H1 (cell line): Measurements from ENCODE around the gene KPNA1. TPM values are rescaled to one million over a fixed set of nuclear protein-coding genes. Genes with fewer than 3 reads are reported as not detected.

Source experiments
- CTCF ChIA-PET: fragments of 300-600 bp; sonication (Branson Sonifier 250); formaldehyde crosslinking; loops from one replicate; lab custom pipeline; 2021; ENCODE audit not compliant: partially characterized antibody; lab: Charles Lee
- POLR2A ChIA-PET: fragments of 300-600 bp; sonication (Branson Sonifier 250); formaldehyde crosslinking; loops from one replicate; lab custom pipeline; 2021; ENCODE audit warnings: inconsistent platforms; ENCODE audit not compliant: partially characterized antibody; lab: Charles Lee
- DNase-seq, 2 experiments: peaks; one replicate each; pipeline versions ENCODE4 v3.0.0 to v3.0.0-alpha.2; 2010 to 2022; ENCODE audit warnings: low spot score in 2 of 2, low read depth in 1 of 2, mixed read lengths in 1 of 2
- FAIRE-seq: peaks from 2 replicates; lab custom pipeline; 2011; peaks lifted over from hg19 to GRCh38; lab: Jason Lieb, UNC
- H2AFZ ChIP-seq: 2 replicates; pipeline ENCODE4 v1.8.1; 2012; ENCODE audit warnings: low read length, inconsistent platforms
- H2AK5ac ChIP-seq: 2 replicates; pipeline ENCODE4 v1.6.1; 2013; ENCODE audit warnings: low read depth, low read length
- H2BK120ac ChIP-seq: replicated peaks from 2 replicates; pipeline ENCODE3; 2013; ENCODE audit warnings: low read depth, low read length, inconsistent platforms
- H2BK12ac ChIP-seq: 2 replicates; pipeline ENCODE4 v1.6.1; 2013; ENCODE audit warnings: low read depth, low read length
- H2BK15ac ChIP-seq: 2 replicates; pipeline ENCODE4 v1.6.1; 2013; ENCODE audit warnings: low read length
- H2BK20ac ChIP-seq: 2 replicates; pipeline ENCODE4 v1.6.1; 2013; ENCODE audit warnings: low read length
- H2BK5ac ChIP-seq: 2 replicates; pipeline ENCODE4 v1.6.1; 2013; ENCODE audit warnings: low read depth, low read length
- H3K14ac ChIP-seq: 2 replicates; pipeline ENCODE4 v1.6.1; 2013; ENCODE audit warnings: inconsistent platforms; ENCODE audit not compliant: insufficient read length
- H3K18ac ChIP-seq: 2 replicates; pipeline ENCODE4 v1.6.1; 2013; ENCODE audit warnings: low read length; ENCODE audit errors: extremely low read depth
- H3K23ac ChIP-seq: 2 replicates; pipeline ENCODE4 v1.6.1; 2013; ENCODE audit warnings: inconsistent platforms; ENCODE audit not compliant: insufficient read length
- H3K23me2 ChIP-seq: 2 replicates; pipeline ENCODE4 v1.6.1; 2013; ENCODE audit warnings: low read depth, low read length
- H3K27ac ChIP-seq: 2 replicates; pipeline ENCODE4 v1.6.1; 2011; ENCODE audit warnings: low read depth, low read length, inconsistent platforms
- H3K27me3 ChIP-seq, 4 experiments: replicated peaks in 1 of 4; 1 replicate in 1 of 4; 2 replicates in 3 of 4; pipeline versions ENCODE4 v1.6.1 to v1.8.1; 2011 to 2013; ENCODE audit warnings: low read length in 3 of 4, mild to moderate bottlenecking in 3 of 4, inconsistent platforms in 2 of 4, mixed read lengths in 2 of 4, moderate library complexity in 1 of 4; ENCODE audit not compliant: control insufficient read depth in 3 of 4, insufficient read depth in 3 of 4; ENCODE audit errors: extremely low read depth in 1 of 4
- H3K36me3 ChIP-seq, 4 experiments: 2 replicates each; pipeline versions ENCODE4 v1.6.1 to v1.8.1; 2011 to 2013; ENCODE audit warnings: mild to moderate bottlenecking in 4 of 4, low read length in 3 of 4, moderate library complexity in 2 of 4, control low read depth in 1 of 4, inconsistent platforms in 1 of 4; ENCODE audit not compliant: insufficient read depth in 4 of 4, control insufficient read depth in 2 of 4
- H3K4ac ChIP-seq: replicated peaks from 2 replicates; pipeline ENCODE3; 2013; ENCODE audit warnings: low read length, low read depth, mixed read lengths, inconsistent platforms; ENCODE audit not compliant: insufficient read length
- H3K4me1 ChIP-seq, 4 experiments: replicated peaks in 1 of 4; 1 replicate in 1 of 4; 2 replicates in 3 of 4; pipeline versions ENCODE4 v1.6.1 to v1.8.1; 2011 to 2013; ENCODE audit warnings: low read length in 3 of 4, inconsistent platforms in 2 of 4, mixed read lengths in 1 of 4; ENCODE audit not compliant: insufficient read depth in 4 of 4, control insufficient read depth in 3 of 4
- H3K4me2 ChIP-seq, 2 experiments: 2 replicates each; pipeline versions ENCODE4 v1.6.1 to v1.8.1; 2011 to 2013; ENCODE audit warnings: low read depth in 2 of 2, low read length in 2 of 2, control low read depth in 1 of 2, inconsistent platforms in 1 of 2, mild to moderate bottlenecking in 1 of 2; ENCODE audit not compliant: insufficient read depth in 1 of 2
- H3K4me3 ChIP-seq, 4 experiments: fragments of 200-600, 300-600 bp in 1 of 4; sonication (generic), shearing (Covaris generic), sonication (Bioruptor Twin) in 1 of 4; 2 replicates each; pipeline versions ENCODE4 v1.5.1 to v1.8.1; 2011 to 2016; ENCODE audit warnings: low read length in 4 of 4, low read depth in 3 of 4, control low read depth in 2 of 4, inconsistent platforms in 2 of 4, mild to moderate bottlenecking in 2 of 4, mixed read lengths in 1 of 4, moderate library complexity in 1 of 4; ENCODE audit not compliant: insufficient read depth in 2 of 4; ENCODE audit errors: extremely low read depth in 1 of 4
- H3K56ac ChIP-seq: replicated peaks from 2 replicates; pipeline ENCODE3; 2013; ENCODE audit warnings: low read depth, mild to moderate bottlenecking, mixed read lengths, low read length, inconsistent platforms; ENCODE audit not compliant: insufficient read length
- H3K79me1 ChIP-seq: 2 replicates; pipeline ENCODE4 v1.6.1; 2013; ENCODE audit warnings: low read depth, low read length, control low read depth
- H3K79me2 ChIP-seq, 2 experiments: 2 replicates each; pipeline versions ENCODE4 v1.6.1 to v1.8.1; 2012 to 2013; ENCODE audit warnings: low read length in 2 of 2, mild to moderate bottlenecking in 2 of 2, inconsistent platforms in 1 of 2; ENCODE audit not compliant: insufficient read depth in 2 of 2, control insufficient read depth in 1 of 2
- H3K9ac ChIP-seq, 4 experiments: replicated peaks in 1 of 4; 1 replicate in 1 of 4; 2 replicates in 3 of 4; pipeline versions ENCODE4 v1.6.1 to v1.8.1; 2011 to 2013; ENCODE audit warnings: low read depth in 3 of 4, low read length in 3 of 4, control low read depth in 2 of 4, mild to moderate bottlenecking in 2 of 4, moderate library complexity in 2 of 4, inconsistent platforms in 1 of 4; ENCODE audit errors: extremely low read depth in 1 of 4
- H3K9me3 ChIP-seq, 2 experiments: 2 replicates each; pipeline versions ENCODE4 v1.6.1 to v1.8.1; 2012 to 2013; ENCODE audit warnings: mild to moderate bottlenecking in 2 of 2, moderate library complexity in 2 of 2, control low read depth in 1 of 2, inconsistent platforms in 1 of 2, low read depth in 1 of 2, low read length in 1 of 2, mixed read lengths in 1 of 2; ENCODE audit not compliant: insufficient read depth in 2 of 2
- H4K20me1 ChIP-seq, 2 experiments: replicated peaks in 1 of 2; 2 replicates each; pipeline versions ENCODE3 to v1.8.1; 2011 to 2013; ENCODE audit warnings: inconsistent platforms in 2 of 2, low read length in 2 of 2, mild to moderate bottlenecking in 1 of 2; ENCODE audit not compliant: insufficient read depth in 2 of 2, control insufficient read depth in 1 of 2
- H4K5ac ChIP-seq: 2 replicates; pipeline ENCODE4 v1.6.1; 2013; ENCODE audit warnings: low read length, low read depth, mixed read lengths, inconsistent platforms; ENCODE audit not compliant: insufficient read length
- H4K8ac ChIP-seq: 2 replicates; pipeline ENCODE4 v1.8.0; 2013; ENCODE audit warnings: mild to moderate bottlenecking, moderate library complexity, low read length, inconsistent platforms; ENCODE audit not compliant: insufficient read depth; ENCODE audit errors: extremely low read depth
- H4K91ac ChIP-seq: replicated peaks from 2 replicates; pipeline ENCODE3; 2013; ENCODE audit warnings: low read length, mixed read lengths, inconsistent platforms; ENCODE audit not compliant: insufficient read length
- ASH2L ChIP-seq: fragments of 200-600, 300-600 bp; sonication (generic); IDR thresholded peaks from one replicate; pipeline ENCODE4 v1.7.1; 2017; ENCODE audit warnings: low read length
- CHD1 ChIP-seq: IDR thresholded peaks from 2 replicates; pipeline ENCODE4 v1.6.1; 2012; ENCODE audit warnings: low read depth, low read length, improper control_type of control experiment
- HDAC2 ChIP-seq, 2 experiments: fragments of 300-600 bp in 1 of 2; sonication (generic) in 1 of 2; IDR thresholded peaks; 2 replicates each; pipeline ENCODE4 v1.6.1; 2011 to 2012; ENCODE audit warnings: low read depth in 2 of 2, low read length in 2 of 2, mild to moderate bottlenecking in 2 of 2, moderate library complexity in 2 of 2, borderline replicate concordance in 1 of 2, inconsistent platforms in 1 of 2
- JUN ChIP-seq: IDR thresholded peaks from 2 replicates; pipeline ENCODE4 v1.6.1; 2011; ENCODE audit warnings: low read depth, mild to moderate bottlenecking, improper control_type of control experiment, low read length
- MAX ChIP-seq: IDR thresholded peaks from 2 replicates; pipeline ENCODE4 v1.6.1; 2012; ENCODE audit warnings: inconsistent platforms
- RAD21 ChIP-seq, 2 experiments: IDR thresholded peaks in 1 of 2; conservative IDR thresholded peaks in 1 of 2; 2 replicates each; pipeline ENCODE4 v1.6.1; 2011; ENCODE audit warnings: low read depth in 2 of 2, low read length in 2 of 2, improper control_type of control experiment in 1 of 2, inconsistent platforms in 1 of 2, mild to moderate bottlenecking in 1 of 2, moderate library complexity in 1 of 2
- RNF2 ChIP-seq: fragments of 200-900, 300-1000 bp; sonication (generic); IDR thresholded peaks from 2 replicates; pipeline ENCODE4 v1.7.1; 2016; ENCODE audit warnings: borderline replicate concordance, low read depth, mild to moderate bottlenecking, antibody characterized with exemption, low read length; ENCODE audit not compliant: poor library complexity, severe bottlenecking; ENCODE audit errors: missing control alignments
- SIRT6 ChIP-seq: IDR thresholded peaks from one replicate; pipeline ENCODE4 v1.7.1; 2012; ENCODE audit warnings: low read length, inconsistent platforms
- SP1 ChIP-seq: IDR thresholded peaks from 2 replicates; pipeline ENCODE4 v1.6.1; 2011; ENCODE audit warnings: low read depth, low read length
- SP2 ChIP-seq: IDR thresholded peaks from 2 replicates; pipeline ENCODE4 v1.6.1; 2012; ENCODE audit warnings: mild to moderate bottlenecking, low read length, inconsistent platforms
- TAF7 ChIP-seq: optimal IDR thresholded peaks from 2 replicates; pipeline ENCODE3; 2011; ENCODE audit warnings: low read depth, mild to moderate bottlenecking, inconsistent platforms, low read length, moderate library complexity, borderline replicate concordance
- WGBS, 2 experiments: shearing (Covaris generic) in 1 of 2; methylation state at CpG; one replicate each; pipeline versions ENCODE4 v1.1.6 to v1.1.7; 2013 to 2015; ENCODE audit warnings: low lambda C conversion rate in 2 of 2, mixed read lengths in 2 of 2, inconsistent platforms in 1 of 2, low coverage in 1 of 2, missing lambda C conversion rate in 1 of 2; ENCODE audit not compliant: insufficient replicate concordance in 2 of 2, insufficient coverage in 1 of 2, insufficient read length in 1 of 2; ENCODE audit errors: extremely low coverage in 1 of 2, missing lambda C conversion rate in 1 of 2; 5-methylcytosine and 5-hydroxymethylcytosine counted together
- polyA plus RNA-seq, 7 experiments: library from polyadenylated mRNA; depleted of rRNA in 3 of 7; stranded (reverse) in 5 of 7; unstranded in 2 of 7; fragments of >200 nt in 5 of 7; fragments of 200-250 nt in 2 of 7; gene quantifications; 1 replicate in 5 of 7; 2 replicates in 1 of 7; 4 replicates in 1 of 7; pipeline versions ENCODE4 v1.2.1 to v1.2.3, GENCODE V29; 2011 to 2013; ENCODE audit warnings: missing spikeins in 2 of 7, mixed read lengths in 2 of 7
- total RNA-seq: library from RNA; stranded (reverse); fragmentation: NEBNext Ultra II Directional; extraction: Animal tissue kit (Norgen Biotek cat#: 25700); gene quantifications from 2 replicates; pipeline ENCODE4 v1.2.1, GENCODE V29; 2021

Gene KPNA1
- total and polyA plus RNA-seq, 2 of the 8 experiments (the other 6 are each of a cell fraction or from before 2014, with no cell fraction given), result 14.8 to 63.0 TPM

DNA sequence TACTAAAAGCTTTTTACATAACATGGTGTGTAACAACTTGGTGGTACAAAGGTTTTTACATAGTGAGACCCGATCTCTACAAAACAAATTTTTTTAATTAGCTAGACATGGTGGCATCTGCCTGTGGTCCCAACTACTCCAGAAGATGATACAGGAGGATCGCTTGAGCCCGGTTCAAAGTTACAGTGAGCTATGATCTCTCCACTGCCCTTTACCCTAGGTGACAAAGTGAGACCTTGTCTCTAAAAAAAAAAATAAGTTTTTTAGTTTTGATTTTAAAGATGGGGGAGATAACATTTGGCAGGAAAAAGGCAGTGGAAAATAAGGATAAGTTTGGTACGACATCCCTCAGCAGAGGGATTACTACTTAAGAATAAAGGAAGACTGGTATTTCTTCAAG lies 124.8 kb downstream of the KPNA1 start:
- H2AK5ac ChIP-seq, result no peak overlapping the region
- no peak overlapping the region for H2BK5ac ChIP-seq
- H4K5ac ChIP-seq, result no peak overlapping the region
- ChIA-PET POLR2A (interaction anchor here (0.6 kb wide), 1 partner anchor 836 kb away, joined by 4 read pairs; no protein-coding TSS in a partner anchor), CTCF (interaction anchor here (1.1 to 6.0 kb wide), 4 partner anchors 8 to 843 kb away, joined by 3 to 44 read pairs (median 6); partner anchors contain the start of gene PARP14)
- no peak overlapping the region for H3K4me3 ChIP-seq
- no peaks in the 10 kb centered on the region for H3K9me3 ChIP-seq
- H2BK20ac ChIP-seq, result no peak overlapping the region
- no peaks in the 10 kb centered on the region for H3K23me2 ChIP-seq
- H3K79me2 ChIP-seq, result peaks cover 0 to 33% of the 10 kb centered on the region in 2 experiments; a peak in 2 of 4 replicates
- H3K56ac ChIP-seq, result no peak overlapping the region
- WGBS, 2 experiments, result 94% methylated on average over 4 of the region's 4 CpGs; no CpG with 5 or more reads in 1 of the 2 experiments
- H4K20me1 ChIP-seq, result peaks cover 0 to 2% of the 10 kb centered on the region in 2 experiments
- no peak for DNase-seq
- peaks cover 2% of the 10 kb centered on the region; the same call in 1 of the 2 replicates for H3K79me1 ChIP-seq
- no peak overlapping the region for H3K23ac ChIP-seq
- no peak overlapping the region for H3K9ac ChIP-seq
- H3K4me1 ChIP-seq, result peaks cover 0 to 3% (median 0%) of the 10 kb centered on the region in 4 experiments; a peak in 1 of 7 replicates
- H3K18ac ChIP-seq, result no peak overlapping the region
- no peak overlapping the region for H3K14ac ChIP-seq
- H3K27ac ChIP-seq, result no peak overlapping the region
- no peak for FAIRE-seq
- no peak overlapping the region for H2AFZ ChIP-seq
- peaks cover 0 to 7% (median 0%) of the 10 kb centered on the region in 4 experiments; a peak in 3 of 8 replicates for H3K36me3 ChIP-seq
- H2BK12ac ChIP-seq, result no peak overlapping the region
- H3K4ac ChIP-seq, result no peak overlapping the region
- no peak overlapping the region for H4K91ac ChIP-seq
- no peak overlapping the region for H4K8ac ChIP-seq
- no peak overlapping the region for H3K4me2 ChIP-seq
- H3K27me3 ChIP-seq, result no peaks in the 10 kb centered on the region
- H2BK15ac ChIP-seq, result no peak overlapping the region
- H2BK120ac ChIP-seq, result no peak overlapping the region
- TF ChIP-seq RAD21 (IDR thresholded peaks at IDR 0.05 in 1 of 2, conservative IDR thresholded peaks at IDR 0.05 in 1 of 2; ENCODE audit: low read depth in 2 of 2, low read length in 2 of 2) (no peak), RNF2 (no peak), MAX (no peak), JUN (no peak), SIRT6 (no peak), SP1 (no peak), SP2 (no peak), HDAC2 (IDR thresholded peaks at IDR 0.05; ENCODE audit: borderline replicate concordance in 1 of 2, low read depth in 2 of 2, low read length in 2 of 2) (no peak), TAF7 (no peak), ASH2L (no peak), CHD1 (no peak)
